ENCODE measurements around the gene SASH3. TPM values are rescaled to one million over a fixed set of nuclear protein-coding genes. Genes with fewer than 3 reads are reported as not detected.

SASH3 gene
- total RNA-seq, 1 experiment from 2014 or later: 0.42 TPM

- ChIA-PET RAD21 (ENCODE audit: low non-redundant PET in 1 of 2, low total read pairs in 2 of 2, uncharacterized antibody in 2 of 2, unreplicated experiment in 2 of 2) (no interaction called here), POLR2A (no interaction called here), CTCF (no interaction called here)
- DNase-seq (ENCODE audit: low read depth, low spot score) (no peak), ATAC-seq (no peak)
- no peak overlapping the region for H3K27ac ChIP-seq (ENCODE audit: low read depth, low read length)
- no peak overlapping the region for H2AFZ ChIP-seq (ENCODE audit: low read depth, low read length, poor library complexity, severe bottlenecking)
- intact Hi-C loops (cut with micrococcal nuclease): no loop called here
- BruUV-seq (replicated peaks): no TSS peak
- TF ChIP-seq MAX (IDR thresholded peaks at IDR 0.05): no peak
- TF ChIP-seq CEBPB (IDR thresholded peaks at IDR 0.05; ENCODE audit: low read depth): no peak
- H3K4me1 ChIP-seq (ENCODE audit: control insufficient read depth in 1 of 2, insufficient read depth in 2 of 2, low read length in 2 of 2): no peaks in the 10 kb centered on the region
- H3K9me3 ChIP-seq (ENCODE audit: control insufficient read depth in 1 of 2, insufficient read depth in 1 of 2, low read depth in 1 of 2, low read length in 2 of 2): no peaks in the 10 kb centered on the region
- no peaks in the 10 kb centered on the region for H4K20me1 ChIP-seq (ENCODE audit: insufficient read depth)
- H3K36me3 ChIP-seq (ENCODE audit: control insufficient read depth in 1 of 2, insufficient read depth in 2 of 2, low read length in 2 of 2): no peaks in the 10 kb centered on the region
- H3K27me3 ChIP-seq (ENCODE audit: insufficient read depth, low read length): no peaks in the 10 kb centered on the region
- no peak overlapping the region for H3K4me2 ChIP-seq (ENCODE audit: low read length)
- no peaks in the 10 kb centered on the region for H3K79me2 ChIP-seq (ENCODE audit: insufficient read depth, low read length)
- H3K9me2 ChIP-seq (ENCODE audit: insufficient read depth): no peaks in the 10 kb centered on the region
- no peak overlapping the region for H3K9ac ChIP-seq (ENCODE audit: low read length)
- H3K4me3 ChIP-seq (replicated peaks in 1 of 2; ENCODE audit: low read depth in 1 of 2, low read length in 2 of 2): no peak overlapping the region
Measured at GRCh38 chrX:129744861-129745321, 34.9 kb upstream of the SASH3 start.

- H3K4me2 ChIP-seq (ENCODE audit: low read length): no peak overlapping the region
- RAD21 ChIA-PET (ENCODE audit: low non-redundant PET in 1 of 2, low total read pairs in 2 of 2, uncharacterized antibody in 2 of 2, unreplicated experiment in 2 of 2): no interaction called here
- H3K36me3 ChIP-seq (ENCODE audit: control insufficient read depth in 1 of 2, insufficient read depth in 2 of 2, low read length in 2 of 2): no peaks in the 10 kb centered on the region
- no peaks in the 10 kb centered on the region for H3K4me1 ChIP-seq (ENCODE audit: control insufficient read depth in 1 of 2, insufficient read depth in 2 of 2, low read length in 2 of 2)
- DNase-seq (ENCODE audit: low read depth, low spot score) (no peak), ATAC-seq (no peak)
- POLR2A ChIA-PET: no interaction called here
- no peak overlapping the region for H3K9ac ChIP-seq (ENCODE audit: low read length)
- no peaks in the 10 kb centered on the region for H3K79me2 ChIP-seq (ENCODE audit: insufficient read depth, low read length)
- H3K27me3 ChIP-seq (ENCODE audit: insufficient read depth, low read length): no peaks in the 10 kb centered on the region
- intact Hi-C loops (cut with micrococcal nuclease): no loop called here
- CTCF ChIA-PET: interaction anchor here (0.8 kb wide), 1 partner anchor 16 kb away, joined by 3 read pairs; no protein-coding TSS in a partner anchor
- no peaks in the 10 kb centered on the region for H3K9me2 ChIP-seq (ENCODE audit: insufficient read depth)
- no peaks in the 10 kb centered on the region for H3K9me3 ChIP-seq (ENCODE audit: control insufficient read depth in 1 of 2, insufficient read depth in 1 of 2, low read depth in 1 of 2, low read length in 2 of 2)
- TF ChIP-seq SIN3A (IDR thresholded peaks at IDR 0.05; ENCODE audit: low read depth) (no peak), CEBPB (IDR thresholded peaks at IDR 0.05; ENCODE audit: low read depth) (no peak), MAX (IDR thresholded peaks at IDR 0.05) (no peak), POLR2A (IDR thresholded peaks at IDR 0.05; ENCODE audit: borderline replicate concordance, extremely low read depth, insufficient read depth, insufficient read length) (no peak), YY1 (IDR thresholded peaks at IDR 0.05; ENCODE audit: extremely low read depth, insufficient replicate concordance, low read depth, low read length) (no peak), REST (IDR thresholded peaks at IDR 0.05; ENCODE audit: low read depth) (no peak), SP1 (IDR thresholded peaks at IDR 0.05; ENCODE audit: low read depth) (no peak), EZH2 (IDR thresholded peaks at IDR 0.05) (no peak), ZNF274 (IDR thresholded peaks at IDR 0.05; ENCODE audit: low read depth, low read length) (no peak), ATF3 (IDR thresholded peaks at IDR 0.05) (no peak)
- BruUV-seq (replicated peaks): no TSS peak
- H2AFZ ChIP-seq (ENCODE audit: low read depth, low read length, poor library complexity, severe bottlenecking): no peak overlapping the region
- H3K4me3 ChIP-seq (replicated peaks in 1 of 2; ENCODE audit: low read depth in 1 of 2, low read length in 2 of 2): no peak overlapping the region
- no peak overlapping the region for H3K27ac ChIP-seq (ENCODE audit: low read depth, low read length)
- H4K20me1 ChIP-seq (ENCODE audit: insufficient read depth): no peaks in the 10 kb centered on the region
Measured at GRCh38 chrX:129746557-129747470, 32.9 kb upstream of the SASH3 start.

Measured in HCT116 (cell line).